GM19455 (cell line): ENCODE data around the gene GRIA3.

ENCODE experiments used
- ATAC-seq: cut with Tn5 transposase; IDR thresholded peaks from one replicate; pipeline ENCODE4 v1.9.1; 2021; ENCODE audit not compliant: unreplicated experiment

GRIA3 gene

DNA sequence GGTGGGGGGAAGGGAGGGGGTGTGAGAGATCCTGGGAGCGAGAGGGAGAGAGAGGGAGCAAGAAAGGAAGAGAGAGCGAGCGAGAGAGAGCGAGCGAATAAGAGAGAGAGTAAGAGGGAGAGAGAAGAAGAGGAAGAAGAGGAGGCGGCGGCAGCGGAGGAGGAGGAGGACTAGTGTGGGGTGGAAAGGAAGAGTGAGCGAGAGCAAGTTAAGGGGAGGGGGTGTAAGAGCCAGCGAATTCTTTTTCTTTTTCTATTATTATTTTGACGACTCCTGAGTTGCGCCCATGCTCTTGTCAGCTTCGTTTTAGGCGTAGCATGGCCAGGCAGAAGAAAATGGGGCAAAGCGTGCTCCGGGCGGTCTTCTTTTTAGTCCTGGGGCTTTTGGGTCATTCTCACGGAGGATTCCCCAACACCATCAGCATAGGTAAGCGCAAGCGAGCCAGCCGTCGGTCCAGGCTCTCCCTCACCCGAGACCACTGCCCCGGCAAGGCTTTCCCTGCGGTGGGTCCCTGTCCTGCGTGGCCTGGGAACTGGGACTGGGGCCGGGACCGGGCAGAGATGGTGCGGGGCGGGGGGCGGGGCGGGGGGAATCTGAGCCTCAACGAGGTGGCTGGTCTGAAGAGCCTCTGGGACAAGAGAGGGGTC is at the start of gene GRIA3:
Gene GRIA3, plus strand, starts transcription at position 60 of the 647 bp plus-strand sequence. Its CDS starts 258 bp downstream, at position 318.
- ATAC-seq: no peak

DNA sequence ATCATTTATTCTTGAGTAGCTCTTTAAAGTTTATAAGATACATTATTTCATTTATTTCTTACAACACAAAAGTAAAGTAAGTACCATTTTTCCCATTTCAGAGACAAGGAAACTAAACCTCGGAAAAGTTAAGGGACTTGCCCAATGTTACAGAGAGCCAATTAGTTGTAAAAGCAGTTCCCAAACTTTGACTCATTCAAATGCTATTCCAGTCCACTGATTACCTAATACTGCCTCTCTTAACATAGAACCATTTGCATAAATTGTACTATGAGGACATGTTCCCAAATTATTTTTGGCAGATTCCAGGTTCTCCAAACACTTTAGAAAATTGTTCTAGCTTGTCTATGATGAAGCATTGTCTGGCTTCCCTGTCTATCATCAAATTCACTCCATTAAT is 45.6 kb upstream of the GRIA3 start:
- no peak for ATAC-seq

- no peak for ATAC-seq
These were observed 43.6 kb upstream of the GRIA3 start for GRCh38 chrX:123140454-123140853.

DNA sequence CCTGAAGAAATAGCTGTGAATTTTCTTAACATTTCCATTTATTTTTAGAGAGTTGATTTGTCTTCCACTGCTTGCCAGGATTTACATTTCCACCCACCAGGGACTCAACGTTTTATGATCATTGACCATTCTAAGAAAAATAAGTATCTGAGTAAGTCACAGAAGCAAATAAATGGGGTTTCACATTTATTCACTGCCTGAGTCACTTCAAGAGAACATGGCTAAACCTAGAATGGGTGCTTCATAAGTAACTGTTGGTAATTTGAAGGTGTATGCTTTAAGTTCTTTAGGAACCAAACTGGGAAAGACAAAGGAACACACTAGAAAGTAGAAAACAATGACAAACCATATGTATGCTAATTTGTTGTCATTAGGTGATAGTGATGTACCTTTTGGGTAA is 43.2 kb upstream of the GRIA3 start:
- ATAC-seq: no peak

- ATAC-seq: no peak
These were observed 30.2 kb upstream of the GRIA3 start for GRCh38 chrX:123153846-123154335.

DNA sequence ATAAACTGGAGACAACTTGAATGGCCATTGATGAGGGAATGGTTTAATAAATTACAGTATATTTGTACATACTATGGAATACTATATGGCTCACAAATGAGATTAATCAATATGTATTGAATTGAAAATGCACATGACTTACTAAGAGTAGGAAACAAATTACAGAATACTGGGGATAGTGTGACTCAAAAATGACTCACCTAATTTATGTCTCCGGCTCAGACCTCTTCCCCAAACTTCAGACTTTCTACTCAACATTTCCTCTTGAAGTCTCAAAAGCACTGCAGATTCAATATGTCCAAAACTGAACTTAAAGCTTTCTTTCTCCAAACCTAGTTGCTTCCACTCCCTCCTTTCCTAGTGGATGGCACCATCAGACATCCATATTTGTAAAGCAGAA is 28.8 kb upstream of the GRIA3 start:
- ATAC-seq: no peak

GRCh38 chrX:123157586-123157985 is 26.5 kb upstream of the GRIA3 start:
- no peak for ATAC-seq

- no peak for ATAC-seq
These were observed 24.7 kb upstream of the GRIA3 start for GRCh38 chrX:123159403-123159802.

- ATAC-seq: no peak
These were observed 16.5 kb upstream of the GRIA3 start for GRCh38 chrX:123167621-123168020.

DNA sequence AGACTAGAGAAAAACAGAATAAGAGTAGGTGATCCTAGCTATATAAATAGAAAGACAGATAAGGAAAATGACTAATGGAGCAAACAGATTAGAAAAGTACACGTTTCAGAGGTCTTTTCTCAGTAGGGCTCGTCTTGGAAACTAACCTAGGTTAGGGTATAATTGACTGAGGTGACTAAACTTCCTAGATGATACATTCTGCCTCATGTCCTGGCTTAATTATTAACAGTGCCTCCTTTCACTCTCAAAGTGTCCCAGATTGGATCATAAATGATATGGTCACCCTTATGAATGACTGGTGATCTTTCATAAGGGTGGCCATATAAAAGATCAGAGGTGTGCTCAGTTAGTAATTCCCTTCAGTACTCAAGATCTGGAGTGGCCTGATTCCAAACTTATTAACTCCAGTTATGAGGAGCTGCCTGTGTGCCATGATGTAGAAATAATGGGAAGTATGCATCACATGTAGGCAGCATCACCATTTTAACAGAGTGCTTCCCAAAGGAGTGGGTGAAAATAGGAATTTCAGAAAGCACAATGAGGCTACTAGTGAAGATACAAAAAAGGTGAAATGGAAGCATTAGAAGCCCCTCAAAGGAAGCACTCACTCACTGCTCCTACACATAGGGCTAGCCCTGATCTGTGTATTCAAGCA is 14.7 kb upstream of the GRIA3 start:
- ATAC-seq: no peak

DNA sequence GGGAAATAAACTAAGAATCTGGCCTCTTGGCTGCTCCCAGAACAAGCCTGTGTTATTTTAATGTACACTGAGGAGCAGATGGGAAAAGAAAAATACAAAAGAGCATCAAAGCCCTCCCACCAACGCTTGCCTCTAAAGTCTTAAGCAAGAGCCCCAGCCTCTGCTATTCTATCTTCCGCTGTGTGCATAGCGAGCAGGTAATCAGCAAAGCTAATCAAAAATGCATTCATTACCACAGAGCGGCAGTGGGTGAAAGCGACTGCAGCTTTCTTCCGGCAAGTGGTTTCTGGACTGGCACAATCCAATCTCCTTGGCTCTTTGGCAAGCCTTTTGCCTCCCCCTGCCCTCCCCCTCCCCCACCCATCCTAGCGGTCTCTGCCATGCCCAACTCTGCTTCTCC is 13.5 kb upstream of the GRIA3 start:
- no peak for ATAC-seq

GRCh38 chrX:123171781-123172180 is 12.3 kb upstream of the GRIA3 start:
- no peak for ATAC-seq

- no peak for ATAC-seq
These were observed 11.2 kb upstream of the GRIA3 start for GRCh38 chrX:123172869-123173268.

DNA sequence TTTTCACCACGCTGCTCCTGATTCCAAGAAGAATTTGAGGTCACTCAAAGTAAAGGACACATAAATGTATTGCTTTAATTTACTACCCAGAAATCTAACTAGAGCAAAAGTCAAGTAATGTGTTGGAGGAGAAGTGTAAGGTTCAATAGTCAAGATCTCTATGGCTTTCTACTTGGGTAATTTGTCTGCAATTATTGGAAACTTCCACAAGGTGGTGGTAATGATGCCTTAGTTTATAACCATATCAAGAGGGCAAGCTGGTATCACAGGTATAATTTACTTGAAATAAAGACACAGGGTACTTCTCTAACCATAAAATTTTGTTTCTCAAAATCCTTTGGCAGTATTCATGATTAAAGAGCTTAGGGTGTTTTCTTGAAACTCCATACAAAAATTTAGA is 10.2 kb upstream of the GRIA3 start:
- no peak for ATAC-seq

GRCh38 chrX:123175366-123176122 is 8.5 kb upstream of the GRIA3 start:
- no peak for ATAC-seq

GRCh38 chrX:123181233-123181914 is 2.7 kb upstream of the GRIA3 start:
- no peak for ATAC-seq

GRCh38 chrX:123184866-123185276 is 793 bp downstream of the GRIA3 start:
- no peak for ATAC-seq

DNA sequence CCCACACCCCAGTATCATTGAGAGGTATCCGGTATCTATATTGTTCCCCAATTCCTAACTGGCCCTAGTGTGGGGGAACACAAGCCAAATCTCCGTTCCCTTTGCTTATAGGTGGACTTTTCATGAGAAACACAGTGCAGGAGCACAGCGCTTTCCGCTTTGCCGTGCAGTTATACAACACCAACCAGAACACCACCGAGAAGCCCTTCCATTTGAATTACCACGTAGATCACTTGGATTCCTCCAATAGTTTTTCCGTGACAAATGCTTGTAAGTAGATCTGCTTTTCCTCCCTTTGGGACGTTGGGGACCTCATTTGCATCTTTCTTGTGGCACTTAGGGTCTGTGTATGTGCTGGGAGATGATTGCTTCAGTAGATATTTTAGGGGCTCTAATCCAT is 1.6 kb downstream of the GRIA3 start:
- ATAC-seq: no peak

DNA sequence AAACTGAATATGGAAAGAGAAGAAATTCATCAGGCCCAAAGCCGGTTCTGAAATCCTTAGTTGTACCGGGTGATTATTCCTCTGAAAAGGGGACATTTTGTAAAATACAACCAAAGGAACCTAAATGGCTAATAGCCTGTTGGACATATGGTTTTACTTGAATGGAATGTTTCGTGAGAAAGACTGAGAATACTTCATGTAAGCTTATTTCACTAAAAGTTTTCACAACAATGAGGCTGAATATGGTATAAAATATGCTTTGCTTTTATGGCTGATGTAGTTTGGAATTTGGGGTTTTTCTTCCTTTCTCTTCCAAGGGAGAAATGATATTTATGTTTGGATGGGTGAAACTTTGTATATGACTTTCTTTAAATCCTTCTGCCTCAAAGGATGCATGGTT is 2.7 kb downstream of the GRIA3 start:
- no peak for ATAC-seq

DNA sequence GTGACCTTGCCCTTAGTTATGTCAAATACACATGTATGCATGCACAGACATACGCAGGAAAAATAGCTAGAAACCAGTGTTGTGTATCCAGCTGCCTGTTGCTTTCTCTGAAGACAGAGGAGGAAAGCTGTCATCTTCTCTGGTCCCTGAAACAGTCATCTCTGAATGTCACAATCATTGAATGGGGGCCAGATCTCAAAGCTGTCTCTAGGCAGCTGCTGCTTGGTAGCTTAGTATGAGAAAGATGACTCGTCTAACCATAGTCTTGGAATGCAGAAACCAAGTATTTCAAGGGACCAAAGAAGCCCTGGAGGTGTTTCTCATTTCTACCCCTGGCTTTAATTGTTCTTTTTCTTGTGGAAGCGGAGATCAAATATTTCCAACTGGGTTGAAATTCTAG is 4.0 kb downstream of the GRIA3 start:
- no peak for ATAC-seq

GRCh38 chrX:123189338-123189737 is 5.3 kb downstream of the GRIA3 start:
- ATAC-seq: no peak
